Measurements from ENCODE around the gene IQGAP2. TPM values are rescaled to one million over a fixed set of nuclear protein-coding genes. Genes with fewer than 3 reads are reported as not detected.
A peak's percentile ranks its signal among the peaks of the same experiment; 100 is the strongest.
"Not testable (repeated sequence)": the region's sequence is repeated elsewhere in the genome, so short reads cannot be mapped to it uniquely, and the experiment has no call there.

IQGAP2 gene
- total and polyA plus RNA-seq, 5 donors from 2014 or later = 53.9 to 214 (median 61.4) TPM

DNA sequence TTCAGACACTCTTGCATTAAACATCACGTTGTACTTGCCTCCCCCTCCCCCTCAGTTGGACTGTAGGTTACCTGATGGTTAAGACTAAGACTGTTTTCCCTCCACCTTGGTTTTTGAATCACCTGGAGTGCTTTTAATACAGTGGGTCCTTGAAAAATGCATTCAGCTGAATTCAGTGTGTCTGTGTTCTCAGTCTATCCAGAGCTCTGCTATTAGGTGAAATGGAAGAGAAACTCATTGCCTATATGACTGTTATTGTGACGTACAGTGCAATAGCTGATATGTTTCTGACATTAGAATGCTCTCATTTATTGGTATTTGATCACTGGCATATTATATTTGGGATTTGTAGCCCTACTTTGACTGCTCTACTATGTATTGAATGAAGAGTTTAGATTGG is 111.6 kb downstream of the IQGAP2 start:
- peaks cover 16% of the 10 kb centered on the region for H3K36me3 Mint-ChIP-seq
- no peaks in the 10 kb centered on the region for H3K27me3 ChIP-seq (ENCODE audit: control insufficient read depth, insufficient read depth, low read length)
- DNase-seq (no peak), ATAC-seq (ENCODE audit: low read depth in 2 of 2) (no peak)
- H3K36me3 ChIP-seq (ENCODE audit: control insufficient read depth, insufficient read depth, low read length) = peaks cover 5% of the 10 kb centered on the region
- no peaks in the 10 kb centered on the region for H3K9me3 Mint-ChIP-seq
- H3K27ac Mint-ChIP-seq = peak overlapping the region in 1 of 3 donors; percentile 26
- no peaks in the 10 kb centered on the region for H3K4me1 ChIP-seq (ENCODE audit: control insufficient read depth, insufficient read depth, low read length, poor library complexity, severe bottlenecking)
- no peaks in the 10 kb centered on the region for H3K27me3 Mint-ChIP-seq
- no peak overlapping the region for H3K27ac ChIP-seq (ENCODE audit: insufficient read depth, low read length, poor library complexity, severe bottlenecking)
- H3K4me3 Mint-ChIP-seq = no peak overlapping the region
- peaks cover 30 to 60% (median 40%) of the 10 kb centered on the region in 4 donors for H3K4me1 Mint-ChIP-seq
- no peak overlapping the region for H3K4me3 ChIP-seq (ENCODE audit: low read depth, low read length)
- no peaks in the 10 kb centered on the region for H3K9me3 ChIP-seq (ENCODE audit: control insufficient read depth in 2 of 2, low read length in 2 of 2)

- peaks cover 34 to 74% (median 43%) of the 10 kb centered on the region in 4 donors for H3K4me1 Mint-ChIP-seq
- H3K9me3 ChIP-seq (ENCODE audit: control insufficient read depth in 2 of 2, low read length in 2 of 2) = no peaks in the 10 kb centered on the region
- no peak overlapping the region for H3K4me3 ChIP-seq (ENCODE audit: low read depth, low read length)
- H3K4me3 Mint-ChIP-seq = no peak overlapping the region
- no peaks in the 10 kb centered on the region for H3K27me3 Mint-ChIP-seq
- DNase-seq (no peak), ATAC-seq (ENCODE audit: low read depth in 2 of 2) (no peak)
- H3K4me1 ChIP-seq (ENCODE audit: control insufficient read depth, insufficient read depth, low read length, poor library complexity, severe bottlenecking) = peaks cover 12% of the 10 kb centered on the region
- peaks cover 5% of the 10 kb centered on the region for H3K36me3 ChIP-seq (ENCODE audit: control insufficient read depth, insufficient read depth, low read length)
- peaks cover 16% of the 10 kb centered on the region for H3K36me3 Mint-ChIP-seq
- no peak overlapping the region for H3K27ac ChIP-seq (ENCODE audit: insufficient read depth, low read length, poor library complexity, severe bottlenecking)
- no peaks in the 10 kb centered on the region for H3K27me3 ChIP-seq (ENCODE audit: control insufficient read depth, insufficient read depth, low read length)
- no peak overlapping the region for H3K27ac Mint-ChIP-seq
- H3K9me3 Mint-ChIP-seq = no peaks in the 10 kb centered on the region
Measured at GRCh38 chr5:76517334-76517733, 114.2 kb downstream of the IQGAP2 start.

GRCh38 chr5:76518246-76518645 is 115.2 kb downstream of the IQGAP2 start:
- not testable (repeated sequence) for H3K4me3 Mint-ChIP-seq; H3K27ac ChIP-seq (ENCODE audit: insufficient read depth, low read length, poor library complexity, severe bottlenecking); H3K9me3 Mint-ChIP-seq; H3K27me3 Mint-ChIP-seq; H3K4me3 ChIP-seq (ENCODE audit: low read depth, low read length); H3K36me3 ChIP-seq (ENCODE audit: control insufficient read depth, insufficient read depth, low read length); DNase-seq; ATAC-seq (ENCODE audit: low read depth in 2 of 2); H3K27me3 ChIP-seq (ENCODE audit: control insufficient read depth, insufficient read depth, low read length); H3K9me3 ChIP-seq (ENCODE audit: control insufficient read depth in 2 of 2, low read length in 2 of 2)
- H3K4me1 ChIP-seq (ENCODE audit: control insufficient read depth, insufficient read depth, low read length, poor library complexity, severe bottlenecking) = peaks cover 12% of the 10 kb centered on the region
- Mint-ChIP-seq H3K4me1 (peaks cover 43 to 76% (median 50%) of the 10 kb centered on the region in 4 donors), H3K27ac (peak overlapping the region in 1 of 3 donors; percentile 88), H3K36me3 (peaks cover 19% of the 10 kb centered on the region)

- Histone ChIP-seq H3K4me1 (ENCODE audit: control insufficient read depth, insufficient read depth, low read length, poor library complexity, severe bottlenecking) (peaks cover 12% of the 10 kb centered on the region), H3K27ac (ENCODE audit: insufficient read depth, low read length, poor library complexity, severe bottlenecking) (peak overlapping the region; percentile 49), H3K9me3 (ENCODE audit: control insufficient read depth in 2 of 2, low read length in 2 of 2) (no peaks in the 10 kb centered on the region), H3K36me3 (ENCODE audit: control insufficient read depth, insufficient read depth, low read length) (peaks cover 5% of the 10 kb centered on the region), H3K4me3 (ENCODE audit: low read depth, low read length) (no peak overlapping the region), H3K27me3 (ENCODE audit: control insufficient read depth, insufficient read depth, low read length) (no peaks in the 10 kb centered on the region)
- Mint-ChIP-seq H3K9me3 (no peaks in the 10 kb centered on the region), H3K27me3 (no peaks in the 10 kb centered on the region), H3K36me3 (peaks cover 13% of the 10 kb centered on the region), H3K4me1 (peaks cover 55 to 83% (median 65%) of the 10 kb centered on the region in 4 donors), H3K4me3 (peak overlapping the region in 3 of 4 donors; percentile 15 to 71 (median 36)), H3K27ac (peak overlapping the region in 2 of 3 donors; percentile 83 to 91)
- ATAC-seq (ENCODE audit: low read depth in 2 of 2) = no peak
- peak in 1 of 3 donors; percentile 15 for DNase-seq
Measured at GRCh38 chr5:76521240-76521758, 118.2 kb downstream of the IQGAP2 start.

GRCh38 chr5:76522103-76522935 is 119.2 kb downstream of the IQGAP2 start:
- Mint-ChIP-seq H3K4me1 (peaks cover 52 to 88% (median 65%) of the 10 kb centered on the region in 4 donors), H3K4me3 (peak overlapping the region in 2 of 4 donors; percentile 29 to 32), H3K36me3 (peaks cover 13% of the 10 kb centered on the region), H3K27me3 (no peaks in the 10 kb centered on the region), H3K27ac (peak overlapping the region in 2 of 3 donors; percentile 32 to 78), H3K9me3 (no peaks in the 10 kb centered on the region)
- Histone ChIP-seq H3K36me3 (ENCODE audit: control insufficient read depth, insufficient read depth, low read length) (peaks cover 5% of the 10 kb centered on the region), H3K4me1 (ENCODE audit: control insufficient read depth, insufficient read depth, low read length, poor library complexity, severe bottlenecking) (peaks cover 18% of the 10 kb centered on the region), H3K4me3 (ENCODE audit: low read depth, low read length) (no peak overlapping the region), H3K27me3 (ENCODE audit: control insufficient read depth, insufficient read depth, low read length) (no peaks in the 10 kb centered on the region), H3K9me3 (ENCODE audit: control insufficient read depth in 2 of 2, low read length in 2 of 2) (no peaks in the 10 kb centered on the region), H3K27ac (ENCODE audit: insufficient read depth, low read length, poor library complexity, severe bottlenecking) (no peak overlapping the region)
- ATAC-seq (ENCODE audit: low read depth in 2 of 2) (no peak), DNase-seq (no peak)

DNA sequence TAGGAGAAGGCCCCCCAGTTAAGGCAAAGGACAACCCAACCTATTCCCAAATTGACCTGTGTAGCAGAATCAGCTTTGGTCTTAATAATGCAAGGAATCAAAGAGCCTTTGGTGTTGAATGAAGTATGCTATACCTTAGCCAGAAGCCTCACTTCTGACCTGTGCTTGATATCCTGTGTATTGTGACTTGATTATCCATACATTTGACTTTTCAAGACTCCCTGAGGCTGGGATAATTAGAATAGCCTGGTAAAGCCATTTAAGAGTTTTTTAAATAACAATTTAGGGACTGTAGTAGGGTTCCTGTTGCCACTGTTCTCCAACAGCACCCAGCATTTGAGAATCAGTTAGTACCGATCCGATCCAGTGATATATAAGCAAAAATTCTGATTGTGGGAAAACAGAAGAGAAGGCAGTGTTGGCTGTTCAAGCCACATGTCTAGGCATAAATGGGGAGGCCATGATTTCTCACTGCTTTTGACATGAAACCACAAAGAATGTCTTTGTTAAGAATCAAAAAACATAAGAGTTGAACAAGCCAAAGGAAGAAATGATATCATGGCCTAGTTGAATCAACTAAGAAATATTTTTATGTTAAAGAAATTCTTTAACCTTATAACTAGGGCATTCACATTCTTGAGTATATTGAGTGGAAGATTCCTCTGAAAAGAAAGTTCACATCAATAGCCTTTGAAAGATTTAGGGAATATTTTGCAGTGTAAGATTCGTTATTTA is 121.2 kb downstream of the IQGAP2 start:
- Histone ChIP-seq H3K4me3 (ENCODE audit: low read depth, low read length) (no peak overlapping the region), H3K27me3 (ENCODE audit: control insufficient read depth, insufficient read depth, low read length) (no peaks in the 10 kb centered on the region), H3K9me3 (ENCODE audit: control insufficient read depth in 2 of 2, low read length in 2 of 2) (no peaks in the 10 kb centered on the region), H3K27ac (ENCODE audit: insufficient read depth, low read length, poor library complexity, severe bottlenecking) (no peak overlapping the region), H3K36me3 (ENCODE audit: control insufficient read depth, insufficient read depth, low read length) (peaks cover 2% of the 10 kb centered on the region), H3K4me1 (ENCODE audit: control insufficient read depth, insufficient read depth, low read length, poor library complexity, severe bottlenecking) (peaks cover 33% of the 10 kb centered on the region)
- no peak for DNase-seq
- H3K4me1 Mint-ChIP-seq = peaks cover 56 to 96% (median 76%) of the 10 kb centered on the region in 4 donors
- H3K27ac Mint-ChIP-seq = peak overlapping the region in 1 of 3 donors; percentile 78
- H3K4me3 Mint-ChIP-seq = no peak overlapping the region
- H3K36me3 Mint-ChIP-seq = peaks cover 9% of the 10 kb centered on the region
- no peaks in the 10 kb centered on the region for H3K27me3 Mint-ChIP-seq
- no peak for ATAC-seq (ENCODE audit: low read depth in 2 of 2)
- H3K9me3 Mint-ChIP-seq = peaks cover 0 to 4% (median 0%) of the 10 kb centered on the region in 7 donors

DNA sequence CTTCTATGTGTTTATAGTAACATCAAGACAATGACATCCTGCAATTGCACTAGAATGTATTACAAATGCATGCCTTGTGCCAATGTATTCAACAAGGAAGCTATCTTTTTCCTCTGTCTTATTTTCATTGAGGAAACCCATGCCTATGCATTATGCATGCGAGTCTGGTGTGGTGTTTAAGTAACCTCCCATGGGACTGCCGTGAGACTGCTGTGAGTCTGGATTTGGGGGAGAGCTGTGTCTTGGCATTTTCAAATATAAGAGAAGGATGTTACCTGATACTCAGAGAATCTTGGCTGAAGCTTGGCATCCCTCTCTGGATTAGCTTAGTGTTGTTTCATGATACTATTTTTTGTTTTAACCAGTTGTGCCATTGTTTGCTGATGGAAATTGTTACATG is 121.8 kb downstream of the IQGAP2 start:
- Histone ChIP-seq H3K36me3 (ENCODE audit: control insufficient read depth, insufficient read depth, low read length) (peaks cover 2% of the 10 kb centered on the region), H3K4me3 (ENCODE audit: low read depth, low read length) (no peak overlapping the region), H3K9me3 (ENCODE audit: control insufficient read depth in 2 of 2, low read length in 2 of 2) (no peaks in the 10 kb centered on the region), H3K27ac (ENCODE audit: insufficient read depth, low read length, poor library complexity, severe bottlenecking) (no peak overlapping the region), H3K27me3 (ENCODE audit: control insufficient read depth, insufficient read depth, low read length) (no peaks in the 10 kb centered on the region), H3K4me1 (ENCODE audit: control insufficient read depth, insufficient read depth, low read length, poor library complexity, severe bottlenecking) (peaks cover 36% of the 10 kb centered on the region)
- peaks cover 54 to 94% (median 74%) of the 10 kb centered on the region in 4 donors for H3K4me1 Mint-ChIP-seq
- H3K27ac Mint-ChIP-seq = peak overlapping the region in 1 of 3 donors; percentile 78
- ATAC-seq (ENCODE audit: low read depth in 2 of 2) (no peak), DNase-seq (no peak)
- H3K9me3 Mint-ChIP-seq = peaks cover 0 to 4% (median 0%) of the 10 kb centered on the region in 7 donors
- H3K4me3 Mint-ChIP-seq = no peak overlapping the region
- H3K36me3 Mint-ChIP-seq = peaks cover 9% of the 10 kb centered on the region
- H3K27me3 Mint-ChIP-seq = no peaks in the 10 kb centered on the region
